Thyroid gland (tissue), 4 donors: ENCODE data around the gene DNAJA3. TPM values are rescaled to one million over a fixed set of nuclear protein-coding genes. Genes with fewer than 3 reads are reported as not detected.

Experiments
- DNase-seq, 2 donors: peaks; one replicate each; pipeline ENCODE4 v3.0.0-alpha.2; 2019
- H3K27ac ChIP-seq, 3 donors: fragments of 200-600 bp; sonication (generic); 1 replicate in 2 of 3; 2 replicates in 1 of 3; pipeline ENCODE4 v1.5.1; 2016 to 2019; ENCODE audit warnings: mild to moderate bottlenecking in 1 of 3, moderate library complexity in 1 of 3
- H3K27me3 ChIP-seq: fragments of 200-600 bp; sonication (generic); one replicate; pipeline ENCODE4 v1.5.1; 2019
- H3K36me3 ChIP-seq, 2 donors: fragments of 200-600 bp; sonication (generic); one replicate each; pipeline ENCODE4 v1.5.1; 2016 to 2019
- H3K4me1 ChIP-seq, 2 donors: fragments of 200-600 bp; sonication (generic); one replicate each; pipeline ENCODE4 v1.5.1; 2017 to 2019
- H3K4me3 ChIP-seq, 3 donors: fragments of 200-600 bp; sonication (generic); replicated peaks in 1 of 3; 1 replicate in 2 of 3; 2 replicates in 1 of 3; pipeline ENCODE4 v1.5.1; 2016; ENCODE audit warnings: mild to moderate bottlenecking in 1 of 3
- H3K9me3 ChIP-seq: fragments of 200-600 bp; sonication (generic); one replicate; pipeline ENCODE4 v1.5.1; 2017
- CTCF ChIP-seq, 6 experiments: fragments of 200-600 bp in 3 of 6; fragments of 450-650 bp in 3 of 6; sonication (generic) in 3 of 6; IDR thresholded peaks; one replicate each; pipeline ENCODE4 v1.5.1; 2016 to 2019; ENCODE audit warnings: antibody characterized with exemption in 6 of 6, mild to moderate bottlenecking in 2 of 6, inconsistent platforms in 1 of 6, moderate library complexity in 1 of 6
- POLR2A ChIP-seq, 2 donors: fragments of 450-650 bp; IDR thresholded peaks; one replicate each; pipeline ENCODE4 v1.6.1; 2017; ENCODE audit warnings: antibody characterized with exemption in 2 of 2, mild to moderate bottlenecking in 2 of 2, moderate library complexity in 1 of 2
- WGBS, 2 donors: methylation state at CpG; one replicate each; pipeline ENCODE4 v1.1.5; 2017; 5-methylcytosine and 5-hydroxymethylcytosine counted together
- intact Hi-C: fragments of 100-400 bp; cut with DNase I; formaldehyde crosslinking; loops from one replicate; pipeline ENCODE4 v1.15.1; 2023
- small RNA-seq: library from RNA; depleted of rRNA; stranded (forward); fragments of <200 nt; gene quantifications from one replicate; pipeline ENCODE3, GENCODE V24; 2016
- total RNA-seq, 4 donors: library from RNA; depleted of rRNA; stranded (reverse); fragments of >200 nt; gene quantifications; one replicate each; pipeline ENCODE4 v1.2.3, GENCODE V29; 2016

The DNAJA3 gene
- total RNA-seq, 4 donors from 2014 or later = 41.0 to 61.0 (median 51.0) TPM

- Histone ChIP-seq H3K27ac (peak overlapping the region; percentile 54 to 80 (median 62)), H3K4me1 (peaks cover 15 to 36% of the 10 kb centered on the region in 2 donors), H3K9me3 (no peaks in the 10 kb centered on the region), H3K27me3 (no peaks in the 10 kb centered on the region), H3K36me3 (no peaks in the 10 kb centered on the region), H3K4me3 (no peak overlapping the region)
- no peak for TF ChIP-seq CTCF (IDR thresholded peaks at IDR 0.05)
- no peak for TF ChIP-seq POLR2A (IDR thresholded peaks at IDR 0.05)
- intact Hi-C loops = no loop called here
- DNase-seq = peak in 1 of 2 donors; percentile 43
- 43 to 55% methylated on average over 2 to 3 of the region's 3 CpGs for WGBS, 2 donors
Observed at GRCh38 chr16:4500272-4500671, 74.6 kb downstream of the DNAJA3 start.

GRCh38 chr16:4501071-4501478 is 75.4 kb downstream of the DNAJA3 start:
- TF ChIP-seq POLR2A (IDR thresholded peaks at IDR 0.05) (no peak), CTCF (IDR thresholded peaks at IDR 0.05) (no peak)
- intact Hi-C loops = no loop called here
- H3K4me1 ChIP-seq = peaks cover 15 to 37% of the 10 kb centered on the region in 2 donors
- H3K27ac ChIP-seq = peak overlapping the region; percentile 54 to 80 (median 62)
- DNase-seq = peak in 1 of 2 donors; percentile 50
- WGBS, 2 donors = 40 to 43% methylated on average over 5 of the region's 5 CpGs
- H3K27me3 ChIP-seq = no peaks in the 10 kb centered on the region
- H3K36me3 ChIP-seq = no peaks in the 10 kb centered on the region
- H3K4me3 ChIP-seq = no peak overlapping the region
- no peaks in the 10 kb centered on the region for H3K9me3 ChIP-seq

GRCh38 chr16:4505356-4506147 is 79.9 kb downstream of the DNAJA3 start:
- no peak for DNase-seq
- H3K9me3 ChIP-seq = no peaks in the 10 kb centered on the region
- WGBS, 2 donors = 89 to 91% methylated on average over 13 of the region's 13 CpGs
- intact Hi-C loops = no loop called here
- H3K4me1 ChIP-seq = peaks cover 27 to 37% of the 10 kb centered on the region in 2 donors
- H3K36me3 ChIP-seq = peaks cover 9 to 21% of the 10 kb centered on the region in 2 donors
- no peak for TF ChIP-seq POLR2A (IDR thresholded peaks at IDR 0.05)
- no peak for TF ChIP-seq CTCF (IDR thresholded peaks at IDR 0.05)
- no peak overlapping the region for H3K27ac ChIP-seq
- no peak overlapping the region for H3K4me3 ChIP-seq
- H3K27me3 ChIP-seq = no peaks in the 10 kb centered on the region

Small RNA genes within 50 kb of the gene (small RNA-seq; reads per million reads assigned to genes)
- not detected for gene AC012676.2

Other genes starting within 250 kb of the DNAJA3 start
- 1 to 10 TPM in 1 of 4 donors, under 1 TPM in 3; 0.67 to 1.1 (median 0.84) TPM for gene SRL, start 183.8 kb upstream of the DNAJA3 start, total RNA-seq
- gene TFAP4, start 152.8 kb upstream of the DNAJA3 start, total RNA-seq = 1 to 10 TPM; 3.8 to 6.3 (median 5.4) TPM
- 1 to 10 TPM; 5.5 to 7.6 (median 6.7) TPM for gene GLIS2, start 109.8 kb upstream of the DNAJA3 start, total RNA-seq
- 10 to 100 TPM in 3 of 4 donors, 1 to 10 TPM in 1; 5.6 to 60.2 (median 27.3) TPM for gene PAM16, start 74.5 kb upstream of the DNAJA3 start, total RNA-seq
- 10 to 100 TPM; 21.9 to 47.0 (median 28.8) TPM for gene VASN, start 54.0 kb upstream of the DNAJA3 start, total RNA-seq
- 10 to 100 TPM; 17.9 to 53.7 (median 29.7) TPM for gene CORO7, start 9.3 kb upstream of the DNAJA3 start, total RNA-seq
- gene NMRAL1, start 48.8 kb downstream of the DNAJA3 start, total RNA-seq = 10 to 100 TPM; 40.0 to 88.8 (median 57.6) TPM
- gene HMOX2, start 50.5 kb downstream of the DNAJA3 start, total RNA-seq = 10 to 100 TPM; 36.0 to 63.2 (median 50.5) TPM
- 10 to 100 TPM; 15.5 to 25.4 (median 25.2) TPM for gene CDIP1, start 112.9 kb downstream of the DNAJA3 start, total RNA-seq
- gene C16orf96, start 130.5 kb downstream of the DNAJA3 start, total RNA-seq = under 1 TPM; 0.11 to 0.88 (median 0.62) TPM
- 10 to 100 TPM in 3 of 4 donors, 1 to 10 TPM in 1; 9.3 to 21.4 (median 10.9) TPM for gene UBALD1, start 189.0 kb downstream of the DNAJA3 start, total RNA-seq
- gene MGRN1, start 199.0 kb downstream of the DNAJA3 start, total RNA-seq = 10 to 100 TPM; 32.5 to 86.4 (median 57.6) TPM